Large intestine (tissue), 12 donors: ENCODE measurements around the gene FCRLA. TPM values are rescaled to one million over a fixed set of nuclear protein-coding genes. Genes with fewer than 3 reads are reported as not detected.
"Not testable (repeated sequence)": the region's sequence is repeated elsewhere in the genome, so short reads cannot be mapped to it uniquely, and the experiment has no call there.

Experiments
- DNase-seq, 2 donors: peaks; one replicate each; pipeline versions ENCODE4 v3.0.0 to v3.0.0-alpha.2; 2013
- H3K27ac ChIP-seq: one replicate; pipeline ENCODE4 v1.5.1; 2013; ENCODE audit warnings: low read length
- H3K27me3 ChIP-seq: 2 replicates; pipeline ENCODE4 v1.6.1; 2013; ENCODE audit warnings: low read length; ENCODE audit not compliant: control insufficient read depth, insufficient read depth
- H3K36me3 ChIP-seq: 2 replicates; pipeline ENCODE4 v1.6.1; 2013; ENCODE audit warnings: low read length; ENCODE audit not compliant: control insufficient read depth, insufficient read depth
- H3K4me1 ChIP-seq: one replicate; pipeline ENCODE4 v1.6.1; 2013; ENCODE audit warnings: low read length; ENCODE audit not compliant: control insufficient read depth, insufficient read depth
- H3K4me3 ChIP-seq: one replicate; pipeline ENCODE4 v1.5.1; 2013; ENCODE audit warnings: low read length
- H3K9me3 ChIP-seq: one replicate; pipeline ENCODE4 v1.6.1; 2013; ENCODE audit warnings: mild to moderate bottlenecking, low read depth, low read length, moderate library complexity; ENCODE audit not compliant: control insufficient read depth
- WGBS: methylation state at CpG from one replicate; pipeline ENCODE4 v1.1.5; 2013; ENCODE audit warnings: low lambda C conversion rate; ENCODE audit not compliant: insufficient coverage; 5-methylcytosine and 5-hydroxymethylcytosine counted together
- long read RNA-seq, 11 donors: transcript quantifications; one replicate each; lab custom pipeline, GENCODE V29; 2026
- polyA plus RNA-seq: library from polyadenylated mRNA; unstranded; fragments of 120-200 nt; gene quantifications from one replicate; pipeline ENCODE4 v1.2.1, GENCODE V29; 2013

The FCRLA gene
- 0.12 TPM for polyA plus RNA-seq
- long read RNA-seq, donor 1: 0 reads
- long read RNA-seq, donor 2: 0 reads
- long read RNA-seq, donor 3: 0 reads
- long read RNA-seq, donor 4: 0 reads
- long read RNA-seq, donor 5: 0 reads
- long read RNA-seq, donor 6, partial matches to known transcripts: 0 of 1 reads
- long read RNA-seq, donor 6, other reads (novel, unspliced or antisense): 0 of 1 reads
- long read RNA-seq, donor 7: 0 reads
- long read RNA-seq, donor 8: 0 reads
- long read RNA-seq, donor 9: 0 reads
- long read RNA-seq, donor 10: 0 reads
- long read RNA-seq, donor 11, partial matches to known transcripts: 0 of 1 reads
- long read RNA-seq, donor 11, other reads (novel, unspliced or antisense): 0 of 1 reads

GRCh38 chr1:161706482-161707347 is at the start of gene FCRLA:
Gene FCRLA (plus strand): TSS chr1:161707229. CDS start chr1:161707265, 36 bp downstream.
- H3K27me3 ChIP-seq: peaks cover 7% of the 10 kb centered on the region
- DNase-seq: no peak
- no peaks in the 10 kb centered on the region for H3K4me1 ChIP-seq
- 83% methylated on average over 3 of the region's 4 CpGs for WGBS
- H3K27ac ChIP-seq: no peak within 1 kb of the TSS
- H3K36me3 ChIP-seq: no peaks in the 10 kb centered on the region
- H3K4me3 ChIP-seq: no peak within 1 kb of the TSS
- no peaks in the 10 kb centered on the region for H3K9me3 ChIP-seq

GRCh38 chr1:161658524-161658923 is 48.5 kb upstream of the FCRLA start:
- not testable (repeated sequence) for H3K4me1 ChIP-seq, H3K4me3 ChIP-seq, H3K9me3 ChIP-seq, H3K36me3 ChIP-seq, DNase-seq, H3K27me3 ChIP-seq, H3K27ac ChIP-seq

GRCh38 chr1:161661660-161662311 is 45.2 kb upstream of the FCRLA start:
- DNase-seq, H3K9me3 ChIP-seq, H3K4me1 ChIP-seq, H3K4me3 ChIP-seq, H3K27ac ChIP-seq, H3K36me3 ChIP-seq, H3K27me3 ChIP-seq: not testable (repeated sequence)
- no CpG with 5 or more reads among the region's 9 CpGs for WGBS

- H3K4me1 ChIP-seq, H3K4me3 ChIP-seq, DNase-seq, H3K27ac ChIP-seq, H3K36me3 ChIP-seq, H3K9me3 ChIP-seq, H3K27me3 ChIP-seq: not testable (repeated sequence)
- WGBS: no CpG with 5 or more reads among the region's 4 CpGs
Observed at GRCh38 chr1:161662684-161663339, 44.2 kb upstream of the FCRLA start, which contains the start of gene FCGR2B. Gene FCGR2B (plus strand): TSS chr1:161663143. CDS start chr1:161663242, 99 bp downstream.

- H3K4me3 ChIP-seq, DNase-seq, H3K4me1 ChIP-seq, H3K9me3 ChIP-seq, H3K27ac ChIP-seq, H3K36me3 ChIP-seq, H3K27me3 ChIP-seq: not testable (repeated sequence)
- whole genome bisulfite sequencing: no CpG with 5 or more reads among the region's 1 CpG
Observed at GRCh38 chr1:161663569-161663968, 43.5 kb upstream of the FCRLA start.

GRCh38 chr1:161664689-161665088 is 42.3 kb upstream of the FCRLA start:
- no CpG with 5 or more reads among the region's 4 CpGs for WGBS
- H3K27ac ChIP-seq, H3K4me1 ChIP-seq, H3K4me3 ChIP-seq, DNase-seq, H3K9me3 ChIP-seq, H3K27me3 ChIP-seq, H3K36me3 ChIP-seq: not testable (repeated sequence)

- not testable (repeated sequence) for H3K4me3 ChIP-seq, DNase-seq, H3K27me3 ChIP-seq, H3K27ac ChIP-seq, H3K36me3 ChIP-seq, H3K4me1 ChIP-seq, H3K9me3 ChIP-seq
- no CpG with 5 or more reads among the region's 15 CpGs for WGBS
Observed at GRCh38 chr1:161671045-161672020, 35.7 kb upstream of the FCRLA start.

GRCh38 chr1:161673437-161673836 is 33.6 kb upstream of the FCRLA start:
- no CpG with 5 or more reads among the region's 7 CpGs for WGBS
- H3K9me3 ChIP-seq, H3K4me1 ChIP-seq, H3K27me3 ChIP-seq, DNase-seq, H3K4me3 ChIP-seq, H3K36me3 ChIP-seq, H3K27ac ChIP-seq: not testable (repeated sequence)

- not testable (repeated sequence) for H3K36me3 ChIP-seq, H3K4me1 ChIP-seq, H3K27ac ChIP-seq, H3K27me3 ChIP-seq, H3K9me3 ChIP-seq, H3K4me3 ChIP-seq, DNase-seq
- no CpG with 5 or more reads among the region's 3 CpGs for WGBS
Observed at GRCh38 chr1:161674447-161674846, 32.6 kb upstream of the FCRLA start.
